HuH-7 (cell line): ENCODE results near the gene FBLN5.

Experiments
- DNase-seq: peaks from one replicate; pipeline ENCODE4 v3.0.0; 2011; ENCODE audit warnings: low spot score

Gene FBLN5

DNA sequence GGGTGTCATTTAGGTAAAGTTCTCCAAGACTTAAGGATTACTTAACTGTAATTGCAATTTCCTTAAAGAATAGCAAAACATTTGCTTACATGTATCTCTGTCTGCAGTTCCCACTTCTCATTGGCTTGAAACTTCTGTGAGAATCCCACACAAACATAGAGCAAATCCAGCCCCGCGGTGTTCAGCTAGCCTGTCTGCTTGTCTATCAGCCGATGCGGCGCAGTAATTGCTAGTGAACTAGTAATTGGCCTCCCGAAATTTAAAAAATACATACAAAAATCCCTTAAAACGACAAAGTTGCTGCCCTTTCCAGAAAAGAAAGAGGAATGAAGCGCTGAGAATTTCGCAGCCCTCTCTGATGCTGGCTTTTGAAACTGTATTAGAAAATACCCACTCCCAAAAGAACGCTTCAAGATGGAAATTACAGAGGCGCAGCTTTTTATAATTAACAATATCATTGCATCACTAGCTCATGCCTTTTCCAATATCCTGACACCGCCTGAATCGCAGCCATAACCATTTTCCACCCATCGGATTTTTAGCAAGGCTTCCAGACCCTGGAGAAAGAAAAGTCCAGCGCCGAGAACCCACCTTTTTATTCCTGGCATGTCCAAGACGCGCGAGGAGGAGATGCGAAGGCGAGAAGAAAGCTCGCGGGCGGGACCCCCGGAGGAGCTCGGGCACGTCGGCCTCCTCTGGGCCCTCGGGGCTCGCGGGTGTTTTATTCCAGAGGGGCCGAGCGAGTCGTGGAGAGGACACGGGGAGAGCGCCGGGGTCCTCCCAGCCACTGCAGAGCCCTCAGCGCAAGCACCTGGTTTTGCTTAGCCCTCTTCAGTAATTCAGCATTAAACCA is 646 bp downstream of the FBLN5 start:
- no peak for DNase-seq

DNA sequence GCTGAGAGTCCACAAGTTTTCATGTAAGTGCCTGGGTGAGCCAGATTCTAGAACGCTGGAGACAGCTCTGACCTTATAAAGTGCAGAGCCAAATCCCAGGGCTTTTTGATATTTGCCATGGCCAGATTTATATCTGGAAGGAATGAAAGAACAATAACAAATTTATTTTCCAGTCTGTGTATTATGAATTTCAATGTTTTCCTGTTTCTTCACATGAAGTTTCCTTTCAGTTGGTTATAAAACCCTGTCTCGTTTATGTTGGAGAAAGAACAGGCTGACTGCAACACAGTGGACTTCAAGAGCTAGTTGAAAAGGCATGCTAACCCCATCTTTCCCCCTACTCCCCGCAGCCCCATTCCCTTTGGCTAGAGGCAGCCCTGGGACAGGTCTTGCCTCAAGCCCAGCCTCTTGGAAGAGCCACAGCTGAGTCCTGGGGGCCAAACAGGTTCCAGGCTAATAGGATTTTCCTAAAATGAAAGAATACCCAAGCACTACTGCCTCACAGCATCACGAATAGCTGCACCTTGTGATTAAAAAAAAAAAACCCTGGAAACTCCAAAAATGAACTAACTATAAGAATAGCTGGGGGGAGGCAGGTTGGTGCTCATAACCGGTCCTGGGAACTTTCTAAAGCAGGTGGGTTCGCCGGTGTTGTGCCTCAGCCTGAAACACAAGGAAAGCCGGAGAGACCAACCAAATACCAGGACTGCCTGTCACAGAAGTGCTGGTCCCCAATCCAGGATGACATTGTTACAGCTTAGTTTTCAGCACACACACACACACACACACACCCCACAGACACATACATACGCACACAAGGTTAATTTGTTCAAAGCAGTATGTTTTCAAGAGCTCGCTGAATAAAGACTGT is 1.5 kb downstream of the FBLN5 start:
- DNase-seq = no peak

DNA sequence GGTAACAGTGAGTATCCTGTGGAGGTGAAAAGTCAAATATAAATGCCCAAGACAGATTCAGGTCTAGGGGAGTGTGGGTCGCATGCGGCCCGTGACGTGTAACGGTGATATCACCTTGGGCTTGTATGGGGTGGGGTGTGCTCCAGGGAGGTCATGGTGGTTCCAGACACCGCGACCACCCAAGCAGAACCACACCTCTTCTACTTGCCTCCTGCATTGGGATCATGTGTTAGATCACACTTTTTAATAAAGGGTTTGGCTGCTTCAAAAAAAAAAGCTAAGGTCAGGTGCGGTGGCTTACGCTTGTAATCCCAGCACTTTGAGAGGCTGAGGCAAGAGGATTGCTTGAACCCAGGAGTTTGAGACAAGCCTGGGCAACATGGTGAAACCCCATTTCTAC is 4.5 kb downstream of the FBLN5 start:
- no peak for DNase-seq

- no peak for DNase-seq
These were observed 5.4 kb downstream of the FBLN5 start for GRCh38 chr14:91942128-91942527.

DNA sequence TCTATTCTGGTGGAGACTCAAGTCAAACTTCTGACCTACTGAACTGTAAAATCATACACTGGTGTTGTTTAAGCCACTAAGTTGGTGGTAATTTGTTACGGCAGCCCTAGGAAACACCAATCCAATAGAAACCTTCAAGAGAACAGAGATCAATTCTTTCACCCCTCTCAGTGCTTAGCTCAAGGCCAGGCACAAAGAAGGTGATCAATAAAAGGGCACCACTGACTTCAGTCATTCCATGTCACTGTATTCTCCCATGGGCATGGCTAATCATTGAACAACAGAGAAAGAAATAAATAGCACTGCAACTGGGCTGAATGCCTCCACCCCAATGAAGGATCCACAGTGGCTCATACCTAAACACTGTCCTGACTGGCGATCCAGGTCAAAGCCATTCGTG is 7.3 kb downstream of the FBLN5 start:
- DNase-seq = no peak

DNA sequence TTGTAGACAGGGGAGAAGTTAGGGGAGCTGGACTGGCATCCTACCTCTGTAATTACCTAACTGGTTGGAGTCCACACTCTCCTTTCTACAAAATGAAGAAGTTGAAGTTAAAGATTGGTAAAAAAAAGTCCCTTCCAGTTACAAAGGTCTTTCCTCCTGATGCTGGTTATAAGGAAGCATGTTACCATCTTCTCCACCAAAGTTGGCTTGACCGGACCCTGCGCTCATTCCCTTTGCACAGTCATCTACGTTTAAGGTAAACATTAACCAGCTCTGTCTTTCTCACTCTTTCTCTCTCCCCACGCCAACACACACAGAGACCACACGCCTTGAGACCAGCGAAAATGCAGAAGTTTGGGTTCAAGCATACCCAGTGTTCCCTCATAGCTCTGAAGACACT is 11.9 kb downstream of the FBLN5 start:
- no peak for DNase-seq

DNA sequence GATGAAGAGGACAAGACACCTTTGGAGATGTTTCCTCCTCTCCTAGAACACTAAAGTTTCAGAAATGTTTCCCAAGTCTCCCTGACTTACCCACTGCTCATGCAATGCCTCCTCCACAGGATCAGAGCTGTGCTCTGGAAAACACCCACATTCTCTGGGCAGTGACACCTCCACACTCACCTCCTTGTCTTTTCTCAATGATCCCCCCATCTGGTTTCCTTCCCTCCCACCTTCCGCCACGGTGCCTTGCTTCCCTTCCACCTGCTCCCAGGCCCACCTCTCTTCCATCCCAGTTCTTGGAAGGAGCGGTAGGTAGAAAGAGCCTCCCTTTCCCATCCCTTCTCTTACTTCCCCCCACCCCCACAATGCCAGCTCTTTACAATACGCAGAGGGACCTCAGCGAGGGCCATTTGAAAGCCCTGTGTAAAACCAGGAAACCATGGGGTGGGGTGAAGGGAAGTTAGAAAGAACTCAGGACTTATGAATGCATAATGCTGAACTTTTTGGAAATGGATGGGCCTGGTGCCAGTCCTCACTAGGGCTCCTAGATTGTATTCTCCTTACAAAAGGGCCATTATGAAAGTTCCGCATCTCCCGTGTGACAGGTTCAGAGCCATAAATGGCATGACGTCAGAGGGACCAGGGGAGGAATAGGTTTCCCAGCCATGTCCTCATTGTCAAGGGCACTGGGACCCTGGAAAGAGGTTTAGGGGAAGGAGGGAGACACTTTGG is 12.8 kb downstream of the FBLN5 start:
- DNase-seq = no peak

DNA sequence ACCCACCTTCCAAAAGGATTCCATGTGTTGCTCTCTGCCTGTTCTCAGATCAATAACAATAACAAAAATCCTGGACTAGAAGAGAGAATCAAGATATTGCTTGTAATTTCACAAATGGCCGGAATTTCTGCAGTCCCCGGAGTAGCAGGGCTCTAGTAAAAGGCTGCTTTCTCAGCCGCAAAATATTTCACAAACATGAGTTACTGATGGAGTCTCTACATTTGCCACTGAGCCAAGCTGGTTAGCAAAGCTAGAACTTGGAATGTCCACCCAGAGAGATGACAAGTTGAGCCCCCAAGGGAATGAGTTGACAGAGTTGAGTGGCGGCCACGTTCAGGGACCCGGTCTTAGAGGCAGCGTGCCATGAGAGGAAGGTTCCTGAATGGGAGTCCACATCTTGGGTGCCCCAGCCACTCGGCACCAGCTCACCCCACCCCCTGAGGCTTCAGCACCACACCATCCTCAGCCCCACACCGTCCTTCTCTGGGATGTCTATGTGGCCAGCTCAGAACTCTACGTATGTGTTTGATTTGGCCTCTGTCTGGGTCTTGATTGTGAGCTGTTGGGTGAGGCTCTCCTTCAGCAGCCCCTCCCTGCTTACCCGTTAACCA is 15.9 kb downstream of the FBLN5 start:
- DNase-seq = no peak

- no peak for DNase-seq
These were observed 17.8 kb downstream of the FBLN5 start for GRCh38 chr14:91929700-91930099.

DNA sequence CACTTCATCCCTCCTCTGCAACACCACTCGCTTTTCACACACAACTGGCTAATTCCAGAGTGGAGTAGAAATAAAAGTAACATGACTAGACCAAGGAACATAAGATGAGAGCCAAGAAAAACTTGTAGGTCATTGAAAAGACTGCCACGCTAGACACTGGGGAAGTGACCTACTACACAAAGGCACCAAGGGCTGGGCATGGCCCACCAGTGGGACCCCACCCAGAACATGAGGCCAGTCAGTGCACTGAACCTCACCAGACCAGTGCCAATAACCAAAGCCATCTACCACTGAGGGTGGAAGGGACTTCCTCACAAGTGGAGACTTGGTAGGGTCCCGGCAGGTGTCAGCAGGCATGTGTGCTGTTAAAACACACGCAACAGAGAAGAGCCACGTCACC is 19.7 kb downstream of the FBLN5 start:
- no peak for DNase-seq

- no peak for DNase-seq
These were observed 20.3 kb downstream of the FBLN5 start for GRCh38 chr14:91927191-91927590.

DNA sequence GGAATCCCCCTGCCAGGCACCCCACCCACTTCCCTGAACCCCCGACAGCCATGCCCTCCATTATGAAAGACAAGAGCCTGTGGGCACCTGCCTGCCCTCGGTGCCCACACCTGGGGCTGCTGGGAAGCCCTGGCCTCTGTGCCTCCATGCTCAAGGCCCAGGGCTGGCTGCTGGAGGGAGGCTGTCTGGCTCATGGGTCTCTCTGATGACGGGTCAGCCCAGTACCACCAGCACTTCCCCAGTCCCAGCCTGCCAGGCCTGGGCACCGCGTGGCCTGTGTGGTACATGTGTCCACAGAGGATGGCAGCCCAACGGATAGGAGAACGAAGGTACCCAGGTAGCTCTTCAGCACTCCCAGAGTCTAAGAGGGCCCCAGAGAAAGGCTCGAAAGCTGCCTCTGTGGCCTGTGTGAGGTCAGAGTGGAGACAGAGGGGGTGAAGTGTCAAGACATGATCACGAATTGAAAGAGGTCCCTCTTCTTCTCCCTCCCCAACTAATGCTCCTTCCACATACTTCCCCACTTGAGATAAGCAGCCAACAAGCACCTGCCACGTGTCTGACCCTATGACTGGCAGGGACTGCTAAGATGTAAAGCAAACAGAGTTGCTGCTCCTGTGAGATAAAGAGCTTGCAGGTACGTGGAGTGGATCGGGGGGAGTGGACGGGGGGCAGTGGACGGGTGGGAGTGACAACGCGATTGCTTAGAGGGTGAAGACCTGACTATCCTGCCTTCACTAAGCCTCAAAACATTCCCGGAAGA is 21.2 kb downstream of the FBLN5 start:
- DNase-seq = no peak

DNA sequence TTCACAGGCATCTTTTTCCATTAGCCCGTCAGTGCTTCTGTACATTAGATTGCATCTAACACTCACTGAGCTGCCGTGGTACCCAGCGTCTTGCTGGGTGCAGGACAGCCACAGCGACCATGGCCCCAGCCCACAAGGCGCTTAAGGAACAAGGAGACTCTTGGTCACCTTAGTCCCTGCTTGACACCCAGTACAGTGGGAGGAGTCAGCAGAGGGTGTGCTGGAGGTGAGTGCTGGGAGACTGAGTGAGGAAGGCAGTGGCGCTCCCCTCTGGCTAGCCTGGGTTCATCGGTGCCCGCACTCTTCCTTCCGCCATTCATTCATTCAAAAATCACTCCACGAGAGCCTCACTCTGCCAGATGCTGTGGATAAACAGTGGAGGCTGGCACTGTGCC is 21.8 kb downstream of the FBLN5 start:
- no peak for DNase-seq

- no peak for DNase-seq
These were observed 22.3 kb downstream of the FBLN5 start for GRCh38 chr14:91925001-91925726.

DNA sequence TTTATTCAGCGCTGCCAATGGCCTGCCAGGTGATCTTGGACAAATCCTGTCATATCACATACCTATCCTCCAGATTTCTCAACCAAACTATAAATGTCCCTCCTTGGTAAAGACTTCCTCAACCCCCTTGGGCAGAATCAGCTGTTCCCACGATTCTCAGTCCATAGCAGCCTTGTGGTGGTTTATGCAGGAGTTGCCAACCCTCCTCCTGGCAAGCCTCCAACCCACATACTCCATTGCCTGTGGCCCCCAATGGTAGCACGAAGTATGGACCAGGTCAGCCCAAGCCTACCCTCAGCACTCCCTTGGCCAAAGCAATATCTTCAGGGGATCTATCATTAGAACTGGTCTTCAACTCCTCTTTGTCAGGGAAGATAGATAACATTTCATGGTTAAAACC is 27.0 kb downstream of the FBLN5 start:
- DNase-seq = no peak

DNA sequence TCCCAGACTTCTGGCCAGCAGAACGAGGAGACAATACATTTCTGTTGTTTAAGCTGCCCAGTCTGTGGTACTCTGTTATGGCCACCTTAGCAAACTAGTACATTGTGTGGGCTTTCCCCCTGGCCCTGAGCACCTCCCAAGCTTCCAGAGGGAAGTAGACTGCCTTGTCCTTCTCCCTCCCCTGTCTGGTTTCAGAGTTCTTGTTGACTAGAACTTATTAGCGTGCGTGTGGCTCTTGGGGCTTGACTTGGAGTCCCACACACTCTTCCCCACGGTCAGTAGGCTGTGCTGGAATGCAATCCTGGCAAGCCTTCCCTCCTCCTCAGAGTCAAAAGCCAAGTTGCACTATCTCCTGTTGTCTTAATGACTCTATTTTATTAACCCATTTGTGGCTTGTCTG is 27.7 kb downstream of the FBLN5 start:
- DNase-seq = no peak

GRCh38 chr14:91918186-91918883 is 29.2 kb downstream of the FBLN5 start:
- DNase-seq = no peak

DNA sequence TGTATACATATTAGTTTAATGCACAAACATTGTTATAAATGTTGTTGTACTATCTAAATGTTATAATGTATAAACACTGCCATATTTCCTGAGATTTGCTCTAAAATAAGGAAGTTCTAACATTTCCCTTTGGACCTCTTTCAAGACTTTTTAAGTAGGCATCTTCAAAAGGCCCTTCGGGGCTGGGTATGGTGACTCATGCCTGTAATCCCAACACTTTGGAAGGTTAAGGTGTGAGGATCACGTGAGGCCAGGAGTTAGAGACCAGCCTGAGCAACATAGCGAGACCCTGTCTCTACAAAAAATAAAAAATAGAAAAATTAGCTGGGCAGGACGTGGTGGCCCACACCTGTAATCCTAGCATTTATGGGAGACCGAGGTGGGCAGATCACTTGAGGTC is 35.5 kb downstream of the FBLN5 start:
- no peak for DNase-seq

GRCh38 chr14:91911474-91912032 is 35.9 kb downstream of the FBLN5 start:
- DNase-seq = peak; percentile 67

GRCh38 chr14:91910196-91910595 is 37.3 kb downstream of the FBLN5 start:
- no peak for DNase-seq
